ENCODE results near the gene CISD3. TPM values are rescaled to one million over a fixed set of nuclear protein-coding genes. Genes with fewer than 3 reads are reported as not detected.

Gene CISD3
- total and polyA plus RNA-seq, 2 of the 4 experiments (the other 2 are of a cell fraction), result 1.3 to 14.1 TPM

DNA sequence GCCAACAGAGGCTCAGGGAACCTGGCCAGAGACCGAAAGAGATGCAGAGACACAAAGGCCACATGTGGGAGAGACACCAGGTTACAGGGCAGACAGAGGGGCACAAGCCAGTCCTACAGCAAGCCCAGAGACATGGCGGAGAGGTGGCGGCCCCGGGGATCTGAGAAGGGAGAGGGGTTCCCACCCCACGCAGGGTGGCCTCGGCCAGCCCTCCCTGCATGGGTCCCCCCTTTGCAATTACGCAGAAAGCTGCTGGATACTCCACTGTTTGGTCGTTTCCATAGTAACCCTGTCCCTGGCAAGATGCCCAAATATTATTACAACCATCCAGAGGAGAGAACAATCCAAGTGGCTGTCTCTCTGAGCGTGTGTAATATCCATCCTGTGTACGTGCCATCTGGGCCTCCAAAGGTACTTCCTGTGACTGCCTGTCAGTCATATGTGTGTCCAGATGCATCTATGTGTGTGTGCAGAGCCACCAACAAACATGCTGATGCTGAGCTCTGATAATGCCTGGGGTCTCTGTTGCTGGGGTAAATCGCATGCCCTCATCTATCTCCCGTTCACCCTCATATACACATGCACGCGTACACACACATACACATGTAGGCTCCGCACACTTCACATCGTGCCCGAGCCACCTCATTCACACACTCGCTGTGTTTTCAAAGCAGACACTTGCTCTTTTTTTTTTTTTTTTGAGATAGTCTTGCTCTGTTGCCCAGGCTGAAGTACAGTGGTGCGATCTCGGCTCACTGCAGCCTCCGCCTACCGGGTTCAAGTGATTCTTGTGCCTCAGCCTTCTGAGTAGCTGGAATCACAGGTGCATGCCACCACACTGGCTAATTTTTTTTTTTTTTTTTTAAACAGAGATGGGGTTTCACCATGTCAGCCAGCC is 12.5 kb downstream of the CISD3 start:
- peak overlapping the region; percentile 87 for H2AK9ac ChIP-seq (replicated peaks; ENCODE audit: low read depth, low read length, poor library complexity)
- no peak overlapping the region for H2BK15ac ChIP-seq (ENCODE audit: low read depth, low read length)
- no peak overlapping the region for H4K8ac ChIP-seq (ENCODE audit: low read depth in 2 of 2, low read length in 2 of 2)
- H3K23ac ChIP-seq (ENCODE audit: low read depth, low read length), result no peak overlapping the region; the same call in 1 of the 2 replicates
- no TSS peak for BruUV-seq (replicated peaks)
- no peak overlapping the region for H3K9ac ChIP-seq (ENCODE audit: low read depth, low read length)
- H3K4me1 ChIP-seq (ENCODE audit: control insufficient read depth, insufficient read depth, low read length), result peaks cover 23% of the 10 kb centered on the region
- H3K79me1 ChIP-seq (ENCODE audit: low read depth in 1 of 2, low read length in 2 of 2), result peaks cover 15 to 84% of the 10 kb centered on the region in 2 experiments
- no peak overlapping the region for H3K56ac ChIP-seq (ENCODE audit: extremely low read depth, insufficient read depth, low read length)
- H2BK20ac ChIP-seq (ENCODE audit: low read depth, low read length), result no peak overlapping the region
- no peak overlapping the region for H3K27ac ChIP-seq (ENCODE audit: insufficient read depth, low read length)
- no peak overlapping the region for H2BK120ac ChIP-seq (ENCODE audit: low read depth, low read length)
- H3K4me2 ChIP-seq (ENCODE audit: low read depth, low read length), result peak overlapping the region; percentile 16; the same call in 1 of the 2 replicates
- ATAC-seq (ENCODE audit: low read depth), result peak; percentile 21; the same call in 1 of the 2 replicates
- H4K20me1 ChIP-seq (ENCODE audit: insufficient read depth, low read length), result peaks cover 84% of the 10 kb centered on the region
- H3K4me3 ChIP-seq (ENCODE audit: insufficient read depth, low read depth, low read length), result no peak overlapping the region
- H3K36me3 ChIP-seq (ENCODE audit: control insufficient read depth, insufficient read depth, low read length), result peaks cover 25% of the 10 kb centered on the region
- no peak overlapping the region for H3K14ac ChIP-seq (replicated peaks; ENCODE audit: low read depth, low read length)
- intact Hi-C loops (cut with micrococcal nuclease), result no loop called here
- H4K91ac ChIP-seq (ENCODE audit: insufficient read depth, low read depth, low read length), result no peak overlapping the region
- no peak overlapping the region for H2BK5ac ChIP-seq (ENCODE audit: low read depth, low read length, poor library complexity, severe bottlenecking)
- dilution Hi-C loops (cut with HindIII; ENCODE audit: low sequenced_read_pairs, unreplicated experiment), result no loop called here
- in situ Hi-C loops (cut with MboI; ENCODE audit: low sequenced_read_pairs), result no loop called here
- H2AK5ac ChIP-seq (ENCODE audit: low read depth, low read length), result peak overlapping the region; percentile 43; the same call in 1 of the 2 replicates
- H3K27me3 ChIP-seq (ENCODE audit: control insufficient read depth, insufficient read depth, low read length), result no peaks in the 10 kb centered on the region
- no peak overlapping the region for H3K4ac ChIP-seq (ENCODE audit: low read depth, low read length)
- 43% methylated on average over 11 of the region's 22 CpGs; no CpG with 5 or more reads in 1 of the 2 experiments for WGBS, 2 experiments (ENCODE audit: extremely low coverage in 2 of 2, insufficient read length in 1 of 2)
- H4K5ac ChIP-seq (ENCODE audit: low read depth, low read length), result no peak overlapping the region
- peaks cover 22% of the 10 kb centered on the region for H3K9me1 ChIP-seq (ENCODE audit: insufficient read depth, low read length)
- no peak overlapping the region for H3K18ac ChIP-seq (ENCODE audit: low read depth, low read length)
- CTCF ChIA-PET, result no interaction called here
- H2AFZ ChIP-seq (replicated peaks; ENCODE audit: low read length, poor library complexity), result peak overlapping the region; percentile 47
- H3K9me3 ChIP-seq (ENCODE audit: control insufficient read depth, insufficient read depth, low read length), result no peaks in the 10 kb centered on the region
- peak; percentile 27; the same call in 1 of the 2 replicates for TF ChIP-seq CEBPB (IDR thresholded peaks at IDR 0.05; ENCODE audit: low read depth, low read length)
- TF ChIP-seq POLR2A (IDR thresholded peaks at IDR 0.05; ENCODE audit: low read depth, low read length), result no peak
- POLR2A ChIA-PET (ENCODE audit: unreplicated experiment), result no interaction called here
- DNase-seq, result peak; percentile 84
